ENCODE measurements around the gene ZMAT5.

GRCh38 chr22:29693161-29693560, 73.6 kb downstream of the ZMAT5 start:
- TF ChIP-seq YY1 (IDR thresholded peaks at IDR 0.05; ENCODE audit: extremely low read depth, insufficient replicate concordance, low read depth, low read length) (no peak), POLR2A (IDR thresholded peaks at IDR 0.05; ENCODE audit: borderline replicate concordance, extremely low read depth, insufficient read depth, insufficient read length) (no peak), ATF3 (IDR thresholded peaks at IDR 0.05) (no peak), EZH2phosphoT487 (IDR thresholded peaks at IDR 0.05; ENCODE audit: borderline replicate concordance) (no peak)
